GM19455 (cell line): ENCODE results near the gene TENM4.
"Not testable (repeated sequence)": the region's sequence is repeated elsewhere in the genome, so short reads cannot be mapped to it uniquely, and the experiment has no call there.

ENCODE experiments used
- ATAC-seq: cut with Tn5 transposase; IDR thresholded peaks from one replicate; pipeline ENCODE4 v1.9.1; 2021; ENCODE audit not compliant: unreplicated experiment

TENM4 gene

DNA sequence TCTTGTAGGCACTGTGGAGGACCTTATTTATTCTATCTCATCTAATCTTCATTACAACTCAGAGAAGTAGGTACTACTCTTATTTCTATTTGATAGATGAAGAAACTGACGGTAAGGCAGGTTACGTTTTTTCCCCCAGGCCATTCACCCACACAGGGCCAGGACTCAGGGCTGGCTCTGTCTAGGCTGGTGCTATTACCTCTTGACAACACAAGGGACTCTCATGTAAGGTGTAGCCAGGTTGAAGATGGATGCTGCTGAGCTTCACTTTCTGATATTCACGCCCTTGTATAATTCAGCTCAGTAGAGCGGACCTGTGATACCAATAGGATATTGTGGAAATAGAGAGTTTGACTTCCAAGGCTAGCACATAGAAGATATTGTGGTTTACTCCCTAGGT, 453.1 kb downstream of the TENM4 start:
- no peak for ATAC-seq

DNA sequence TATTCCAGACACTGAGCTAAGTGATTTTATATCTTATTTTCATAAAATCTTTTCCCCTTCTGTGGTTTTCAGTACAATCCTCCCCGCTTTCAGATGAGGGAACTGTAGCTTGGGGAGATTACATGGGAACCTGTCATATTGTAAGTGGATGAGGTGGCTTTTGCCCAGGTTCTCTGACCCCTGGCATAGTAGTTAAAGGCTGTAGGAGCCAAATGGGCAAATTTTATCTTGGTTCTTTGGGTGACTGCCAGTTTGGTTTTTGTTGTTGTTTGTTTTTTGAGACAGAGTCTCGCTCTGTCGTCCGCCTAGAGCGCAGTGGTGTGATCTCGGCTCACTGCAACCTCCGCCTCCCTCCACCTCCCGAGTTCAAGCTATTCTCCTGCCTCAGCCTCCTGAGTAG, 454.5 kb downstream of the TENM4 start:
- ATAC-seq: no peak

DNA sequence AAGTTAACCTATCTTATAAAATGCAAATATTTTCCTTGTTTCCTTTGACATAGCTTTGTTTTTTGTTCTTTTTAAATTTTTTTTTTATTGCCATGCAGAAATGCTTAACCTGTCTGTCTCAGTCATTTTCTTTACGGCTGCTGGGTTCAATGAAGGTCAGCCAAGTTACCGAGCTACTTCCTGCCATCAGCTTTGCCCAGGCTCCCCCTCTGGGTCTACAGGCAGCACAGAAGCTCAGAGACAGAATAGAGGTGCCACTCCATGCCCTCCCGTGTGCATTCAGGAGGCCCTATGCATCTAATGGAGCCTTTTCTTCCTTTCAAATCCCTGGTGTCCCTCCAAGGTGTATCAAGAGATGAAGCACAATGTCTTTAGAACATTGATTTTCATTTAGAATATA, 455.2 kb downstream of the TENM4 start:
- ATAC-seq: no peak

DNA sequence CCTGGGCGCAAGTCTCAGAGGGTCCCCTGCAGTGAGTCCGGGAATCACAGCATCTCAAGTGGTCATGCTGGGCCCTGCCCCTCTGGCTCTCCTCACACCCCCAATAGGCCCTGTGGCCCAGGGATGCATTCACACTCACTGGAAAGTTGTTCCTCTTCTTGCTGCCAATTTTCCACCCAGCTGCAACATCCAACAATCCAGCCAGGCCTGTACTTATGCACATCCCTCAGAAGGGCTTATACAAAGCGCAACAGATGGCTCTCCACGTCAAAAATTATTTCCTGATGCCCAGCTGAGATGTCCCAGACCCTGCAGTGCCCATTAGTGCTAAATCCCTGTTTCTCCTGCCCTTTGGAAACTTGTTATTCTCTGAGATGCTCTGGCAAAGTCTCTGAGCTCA, 458.4 kb downstream of the TENM4 start:
- no peak for ATAC-seq

DNA sequence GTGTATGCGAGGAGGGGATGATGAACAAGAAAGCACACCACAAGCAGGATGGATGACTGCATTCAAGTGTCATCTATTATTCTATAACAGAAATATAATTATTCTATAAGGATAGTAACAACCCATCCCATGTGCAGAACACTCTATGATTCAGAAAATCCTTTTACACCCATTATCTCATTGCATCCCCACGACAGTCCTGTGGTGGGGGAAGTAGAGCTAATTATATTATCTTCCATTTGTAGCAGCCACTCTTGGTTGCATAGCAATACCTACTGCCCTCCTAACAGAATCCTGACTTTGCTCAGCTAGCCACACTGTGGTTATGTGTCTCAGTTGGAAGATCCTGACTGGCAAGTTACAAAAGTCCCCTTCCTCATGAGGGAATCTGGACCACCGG, 459.7 kb downstream of the TENM4 start:
- ATAC-seq: no peak

DNA sequence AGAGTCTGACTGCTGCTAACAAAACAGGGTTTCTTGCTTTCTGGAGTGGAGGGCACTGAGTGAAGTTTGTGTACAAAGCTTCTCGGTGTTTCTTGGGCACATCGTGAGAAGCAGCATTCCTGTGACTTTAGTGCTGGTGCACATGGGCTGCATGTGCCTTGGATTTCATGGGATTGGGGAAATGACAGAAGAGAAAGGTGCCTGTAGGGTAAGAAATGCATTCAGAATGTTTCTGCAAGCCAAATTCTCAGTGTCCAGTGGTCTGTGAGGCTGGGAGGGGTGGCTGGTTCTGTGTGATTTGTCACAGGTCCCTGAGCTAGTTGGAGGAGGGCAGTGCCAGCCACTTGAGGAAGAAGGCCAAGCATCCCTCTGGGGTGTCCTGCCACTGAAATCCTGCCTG, 462.0 kb downstream of the TENM4 start:
- no peak for ATAC-seq

DNA sequence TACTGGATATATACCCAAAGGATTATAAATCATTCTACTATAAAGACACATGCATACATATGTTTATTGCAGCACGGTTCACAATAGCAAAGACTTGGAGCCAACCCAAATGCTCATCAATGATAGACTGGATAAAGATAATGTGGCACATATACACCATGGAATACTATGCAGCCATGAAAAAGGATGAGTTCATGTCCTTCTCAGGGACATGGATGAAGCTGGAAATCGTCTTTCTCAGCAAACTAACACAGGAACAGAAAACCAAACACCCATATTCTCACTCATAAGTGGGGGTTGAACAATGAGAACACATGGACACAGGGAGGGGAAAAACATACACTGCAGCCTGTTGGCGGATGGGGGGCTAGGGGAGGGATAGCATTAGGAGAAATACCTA, 463.0 kb downstream of the TENM4 start:
- ATAC-seq: not testable (repeated sequence)

DNA sequence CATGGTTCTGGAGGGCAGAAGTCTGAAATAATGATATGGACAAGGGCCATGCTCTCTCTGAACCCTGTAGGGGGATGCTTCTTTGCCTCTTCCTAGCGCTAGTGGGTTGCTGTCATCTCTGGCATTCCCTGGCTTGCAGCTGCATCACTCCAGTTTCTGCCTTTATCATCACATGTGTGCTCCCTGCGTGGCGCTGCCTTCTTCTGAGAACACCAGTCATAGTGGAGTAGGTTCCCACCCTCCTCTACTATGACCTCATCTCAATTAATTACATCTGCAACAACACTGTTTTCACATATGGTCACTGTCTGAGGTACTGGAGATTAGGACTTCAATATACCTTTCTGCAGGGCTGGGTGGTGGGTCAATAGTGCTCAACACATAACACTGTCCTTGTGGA, 463.8 kb downstream of the TENM4 start:
- ATAC-seq: no peak

DNA sequence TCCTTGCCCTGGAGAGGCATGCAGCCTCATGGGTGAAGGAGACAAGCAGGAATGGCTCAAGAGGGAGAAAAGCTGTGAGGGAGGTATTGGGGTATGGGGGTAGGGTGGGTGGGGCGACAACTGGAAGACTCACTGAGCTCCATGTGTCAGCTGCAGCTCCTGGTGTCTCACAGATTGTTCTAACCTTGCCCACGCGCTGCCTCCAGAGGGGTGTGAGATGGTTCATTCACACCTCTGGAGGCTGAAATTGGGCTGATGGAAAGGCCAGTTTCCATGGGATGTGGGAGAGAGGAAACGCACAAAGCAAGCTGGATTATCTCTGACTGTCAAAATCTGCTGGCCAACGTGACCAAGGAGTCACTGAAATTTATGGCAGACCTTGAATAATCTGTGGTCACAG, 465.7 kb downstream of the TENM4 start:
- no peak for ATAC-seq

DNA sequence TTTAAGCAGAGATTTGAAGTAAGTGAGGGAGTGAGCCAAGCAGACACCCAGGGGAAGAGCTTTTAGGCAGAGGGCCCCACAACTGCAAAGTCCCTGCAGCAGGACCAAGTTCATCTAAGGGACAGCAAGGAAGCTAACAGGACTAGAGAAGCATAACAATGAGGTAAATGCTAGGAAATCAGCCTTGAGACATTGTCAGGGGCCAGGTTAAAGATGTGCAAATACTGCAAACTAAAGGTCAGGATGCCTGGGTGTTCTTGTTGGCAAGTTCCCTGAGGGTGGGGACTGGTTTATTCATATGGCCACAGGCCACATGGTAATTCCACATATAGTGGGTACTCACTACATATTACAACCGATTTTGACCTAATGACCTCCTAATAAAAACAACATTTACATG, 467.0 kb downstream of the TENM4 start:
- ATAC-seq: no peak

DNA sequence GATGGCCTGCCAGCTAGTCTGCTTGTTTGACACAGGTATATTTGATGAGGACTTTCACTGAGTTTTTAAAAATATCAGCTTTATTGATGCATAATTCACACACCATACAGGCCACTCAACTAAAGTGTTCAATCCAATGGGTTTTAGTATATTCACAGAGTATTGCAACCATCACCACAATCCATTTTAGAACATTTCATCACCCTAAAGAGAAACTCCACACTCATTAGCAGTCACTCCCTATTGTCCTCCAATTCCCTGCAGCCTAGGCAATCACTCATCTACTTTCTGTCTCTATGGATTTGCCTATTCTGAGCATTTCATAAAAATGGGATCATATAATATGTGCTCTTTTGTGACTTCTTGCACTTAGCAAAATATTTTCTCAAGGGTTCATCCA, 468.2 kb downstream of the TENM4 start:
- no peak for ATAC-seq

DNA sequence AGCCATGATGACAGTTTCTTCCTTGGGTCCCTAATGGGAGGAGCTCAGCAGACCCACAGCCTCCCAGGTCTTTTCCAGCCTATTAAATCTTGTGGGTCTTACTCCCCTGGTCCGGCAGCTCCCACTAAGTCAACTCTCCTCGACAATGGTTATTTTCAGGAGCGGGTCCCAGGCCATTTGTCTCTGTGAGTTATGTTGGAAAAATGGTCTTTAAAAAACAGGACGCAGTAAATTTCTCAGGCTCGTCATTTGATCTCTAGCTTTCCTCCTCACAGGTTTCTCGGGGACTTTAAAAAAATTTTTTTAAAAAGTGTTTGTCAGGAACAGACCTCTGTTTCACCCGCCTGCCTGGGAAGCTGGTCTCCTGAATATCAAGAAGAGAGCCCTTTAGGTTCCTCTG, 468.7 kb downstream of the TENM4 start:
- no peak for ATAC-seq

DNA sequence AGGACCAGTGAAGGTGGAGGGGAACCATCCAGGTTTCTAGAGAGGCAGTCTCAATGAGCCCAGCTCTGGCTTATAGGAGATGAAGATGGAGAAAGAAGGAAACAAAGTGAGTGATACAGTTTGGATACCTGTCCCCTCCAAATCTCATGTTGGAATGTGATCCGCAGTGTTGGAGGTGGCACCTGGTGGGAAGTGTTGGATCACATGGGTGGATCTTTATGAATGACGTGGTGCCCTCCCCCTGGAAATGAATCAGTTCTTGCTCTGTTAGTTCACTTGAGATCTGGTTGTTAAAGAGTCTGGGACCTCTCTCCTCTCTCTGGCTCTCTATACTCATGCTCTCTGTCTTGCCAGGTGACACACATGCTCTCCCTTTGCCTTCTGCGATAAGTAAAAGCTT, 473.0 kb downstream of the TENM4 start:
- ATAC-seq: no peak

DNA sequence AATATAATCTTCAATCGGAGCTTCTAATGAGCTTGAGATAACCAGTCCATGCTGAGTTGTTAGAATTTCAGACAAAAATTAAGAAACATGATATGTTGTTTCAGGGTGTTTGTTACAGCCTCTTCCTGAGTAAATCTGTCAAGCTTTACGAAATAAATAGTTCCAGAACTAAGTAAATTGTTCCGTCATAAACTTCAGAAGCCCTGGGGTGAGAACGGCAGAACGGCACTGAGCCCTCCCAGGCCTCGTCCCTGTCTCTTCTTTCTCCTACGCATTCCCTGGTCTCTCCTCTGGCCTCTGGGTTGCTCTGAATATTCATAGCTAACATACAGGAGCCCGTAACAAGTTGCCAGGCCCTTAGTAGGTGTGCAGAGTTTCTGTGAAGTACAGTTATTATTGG, 475.4 kb downstream of the TENM4 start:
- ATAC-seq: no peak

DNA sequence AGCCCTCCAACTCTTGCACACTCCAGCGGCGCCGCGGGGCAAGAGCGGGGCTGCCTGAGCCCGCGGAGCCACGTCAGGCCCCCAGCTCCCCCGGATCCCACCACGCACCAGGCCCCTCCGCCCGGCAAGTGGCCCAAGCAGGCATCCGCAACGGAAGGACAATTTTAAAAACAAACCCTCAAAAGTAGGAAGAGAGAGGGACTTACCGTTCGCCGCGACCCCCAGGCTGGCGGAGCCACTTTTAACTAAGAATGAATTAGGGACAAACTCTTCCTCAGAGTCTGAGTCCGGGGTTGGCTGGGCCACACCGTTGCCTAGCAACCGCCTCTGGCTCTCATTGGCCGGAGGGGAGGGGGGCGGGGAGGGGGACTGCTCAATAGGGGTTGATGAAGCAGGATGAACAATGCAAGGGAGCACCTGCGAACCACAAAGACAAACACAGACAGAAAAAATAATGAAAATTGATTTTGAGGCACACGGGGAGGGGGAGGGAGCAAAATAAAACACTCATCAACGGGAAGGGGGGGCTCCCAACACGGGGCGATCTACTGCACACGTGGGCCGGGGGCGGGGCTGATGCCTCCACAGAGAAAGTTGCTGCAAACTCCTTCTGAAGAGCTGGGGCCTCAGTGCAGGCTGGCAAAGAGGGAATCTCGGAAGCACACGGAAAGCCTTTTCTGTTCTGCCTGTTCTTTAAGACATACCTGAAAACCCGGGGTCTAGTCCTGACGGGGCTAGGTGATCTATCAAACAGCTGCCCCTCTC, 478.7 kb downstream of the TENM4 start:
- ATAC-seq: no peak

DNA sequence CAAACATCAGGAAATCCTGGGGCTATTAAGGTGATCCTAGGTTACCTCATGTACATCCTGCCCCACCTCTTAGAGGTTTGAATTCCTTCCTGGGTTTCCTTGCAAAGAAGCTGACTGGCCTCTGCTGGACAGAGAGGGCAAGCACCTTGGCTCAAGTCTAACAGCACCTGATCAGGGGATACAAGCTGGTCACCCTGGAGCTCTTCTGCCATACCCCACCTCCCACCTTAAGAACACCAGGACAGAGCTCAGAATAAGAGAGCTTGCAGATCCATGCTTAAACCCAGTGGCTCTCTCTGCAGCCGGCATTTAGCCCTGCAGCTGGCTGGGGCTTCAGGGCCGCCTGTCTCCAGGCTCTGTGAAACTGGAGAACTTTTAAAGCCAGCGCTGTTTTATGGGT, 479.6 kb downstream of the TENM4 start:
- ATAC-seq: no peak

DNA sequence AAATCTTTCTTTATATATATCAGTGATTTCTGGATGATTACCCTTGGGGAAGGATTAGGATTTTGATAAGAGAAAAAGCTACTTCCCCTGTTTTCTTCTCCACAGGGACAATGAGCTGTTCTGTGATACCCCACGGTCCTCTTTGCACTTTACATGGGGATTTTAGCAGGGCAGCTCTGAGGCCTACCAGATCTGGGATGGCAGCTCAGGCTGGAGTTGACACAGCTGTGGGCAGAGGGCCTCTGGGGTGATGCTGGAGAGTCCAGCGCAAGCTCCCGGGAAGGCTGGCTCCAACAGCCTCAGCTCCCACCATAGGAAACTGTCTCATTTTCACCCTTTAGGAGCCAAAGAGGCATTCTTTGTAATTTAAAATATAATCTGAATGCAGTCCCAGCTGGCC, 482.4 kb downstream of the TENM4 start:
- no peak for ATAC-seq

DNA sequence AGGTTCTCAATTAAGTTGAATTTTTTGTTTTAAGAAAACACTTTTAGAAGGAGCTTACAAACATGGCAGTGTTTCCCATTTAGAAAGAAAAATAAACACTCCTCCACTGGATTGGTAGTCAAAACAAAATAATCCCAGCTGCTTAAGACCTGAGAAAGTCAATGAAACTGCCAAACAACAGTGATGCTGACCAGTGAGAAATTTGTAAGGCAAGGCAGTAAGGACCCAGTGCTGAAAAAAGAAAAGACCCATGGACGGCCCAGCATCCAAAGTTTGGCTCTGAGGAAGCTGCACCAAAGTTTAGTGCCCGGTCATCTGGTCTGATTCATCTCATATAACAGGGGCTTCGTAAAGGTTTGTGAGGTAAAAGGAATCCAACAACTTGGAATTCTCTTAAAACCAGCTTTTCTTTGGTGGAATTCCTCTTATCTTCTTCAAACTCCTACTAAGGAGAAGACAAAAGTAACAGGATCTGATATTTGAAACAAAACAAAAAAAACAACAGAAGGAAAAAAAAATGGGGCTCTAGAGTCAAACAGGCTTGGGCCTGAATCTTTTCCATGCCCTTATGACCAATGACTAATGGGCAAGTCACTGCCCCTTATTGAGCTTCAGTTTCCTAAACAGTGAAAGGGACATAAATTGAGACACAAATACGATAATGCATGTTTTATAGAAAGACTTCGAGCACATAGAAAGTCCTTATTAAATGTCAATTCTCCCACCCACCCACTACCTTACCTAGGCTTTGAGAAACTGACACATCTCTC, 483.2 kb downstream of the TENM4 start:
- ATAC-seq: no peak

DNA sequence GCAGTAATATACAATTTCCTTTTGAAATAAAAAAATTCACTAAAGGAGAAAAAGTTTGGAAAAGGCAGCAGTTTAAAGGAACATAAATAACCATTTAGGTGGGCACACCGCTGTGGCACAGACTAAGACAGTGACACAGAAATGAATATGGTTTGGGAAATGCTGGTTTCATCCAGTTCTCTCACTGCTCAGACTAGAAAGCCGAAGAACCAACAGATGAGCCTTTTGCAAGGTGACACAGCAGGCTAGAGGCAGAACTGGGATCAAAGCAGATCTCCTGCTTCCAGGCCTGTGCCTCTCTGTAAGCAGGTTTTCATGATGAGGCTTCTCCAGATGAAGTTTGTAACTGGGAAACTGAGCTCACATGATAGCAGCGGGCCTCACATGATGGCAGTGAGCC, 486.1 kb downstream of the TENM4 start:
- no peak for ATAC-seq

DNA sequence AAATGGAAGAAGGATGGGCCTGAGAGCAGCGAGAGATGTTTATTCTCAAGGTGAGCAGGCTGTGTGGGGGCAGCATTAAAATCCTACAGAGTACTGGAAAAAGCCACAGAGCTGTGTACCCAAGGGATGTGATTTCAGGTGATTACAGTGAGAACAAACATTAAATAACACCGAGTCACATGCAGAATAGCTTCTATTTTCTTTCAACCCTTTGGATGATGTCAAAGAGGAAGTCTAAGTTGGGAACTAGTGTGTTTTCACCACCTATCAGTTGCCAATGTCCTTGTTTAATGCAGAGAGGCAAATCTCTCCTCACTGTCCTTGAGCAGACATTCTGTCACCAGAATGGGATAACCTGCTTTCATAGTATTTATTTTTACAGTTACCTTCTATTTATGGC, 486.6 kb downstream of the TENM4 start:
- no peak for ATAC-seq

DNA sequence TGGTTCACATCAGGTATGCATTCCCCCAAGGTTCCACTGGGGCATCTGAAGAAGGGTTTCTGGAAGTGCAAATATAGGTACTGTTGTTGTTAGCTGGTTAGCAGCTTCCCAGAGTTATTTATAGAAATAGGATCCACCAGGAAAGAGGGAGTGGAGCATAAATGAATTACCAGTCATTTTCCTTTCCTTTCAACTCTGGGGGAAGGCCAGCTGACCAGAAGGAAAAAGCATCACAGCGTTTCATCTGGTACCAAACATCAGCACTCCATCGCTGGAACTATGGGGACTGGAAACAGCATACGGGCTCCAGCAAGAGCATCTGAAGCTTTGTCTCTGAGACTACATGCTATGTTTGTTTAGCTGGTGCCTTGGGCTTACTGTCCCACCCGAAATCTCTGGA, 487.9 kb downstream of the TENM4 start:
- ATAC-seq: no peak

DNA sequence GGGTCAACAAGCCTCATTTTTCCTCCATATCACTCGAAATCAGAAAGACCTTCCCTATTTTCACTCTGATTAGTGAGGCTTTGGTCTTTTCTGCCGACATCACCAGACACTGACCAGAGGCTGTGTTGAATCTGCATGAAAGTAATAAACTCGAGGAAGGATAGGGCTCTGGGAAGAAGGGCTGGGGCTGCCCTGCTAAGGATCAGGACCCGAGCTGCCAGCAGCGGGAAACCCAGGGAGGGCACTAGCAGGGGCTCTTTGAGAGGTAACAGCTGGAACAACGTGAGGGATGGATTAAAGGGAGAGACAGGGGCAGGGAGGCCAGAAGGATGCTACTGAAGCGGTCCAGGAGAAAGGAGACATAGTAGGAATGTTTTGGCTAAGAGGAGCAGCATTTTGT, 488.7 kb downstream of the TENM4 start:
- no peak for ATAC-seq
